Neutrophil (primary cell): ENCODE data around the gene HSPA2.
"Not testable (repeated sequence)": the region's sequence is repeated elsewhere in the genome, so short reads cannot be mapped to it uniquely, and the experiment has no call there.

ENCODE experiments used
- H3K27ac ChIP-seq: fragments of 200-600 bp; sonication (generic); 2 replicates; pipeline ENCODE4 v1.5.1; 2016; ENCODE audit warnings: mild to moderate bottlenecking, moderate library complexity
- H3K27me3 ChIP-seq: fragments of 200-600 bp; sonication (generic); 2 replicates; pipeline ENCODE4 v1.6.0; 2016; ENCODE audit warnings: mild to moderate bottlenecking
- H3K36me3 ChIP-seq: fragments of 200-600 bp; sonication (generic); 2 replicates; pipeline ENCODE4 v1.5.1; 2017
- H3K4me1 ChIP-seq, 2 experiments: fragments of 200-600 bp in 1 of 2; sonication (generic) in 1 of 2; 1 replicate in 1 of 2; 2 replicates in 1 of 2; pipeline versions ENCODE4 v1.5.1 to v1.6.1; 2013 to 2016; ENCODE audit warnings: low read depth in 1 of 2, low read length in 1 of 2, mild to moderate bottlenecking in 1 of 2, moderate library complexity in 1 of 2; ENCODE audit not compliant: control insufficient read depth in 1 of 2, insufficient read depth in 1 of 2
- H3K4me3 ChIP-seq, 2 experiments: fragments of 200-600 bp in 1 of 2; sonication (generic) in 1 of 2; 1 replicate in 1 of 2; 2 replicates in 1 of 2; pipeline ENCODE4 v1.5.1; 2013 to 2016; ENCODE audit warnings: low read depth in 1 of 2, low read length in 1 of 2, mild to moderate bottlenecking in 1 of 2, moderate library complexity in 1 of 2
- H3K9me3 ChIP-seq: fragments of 200-600 bp; sonication (generic); 2 replicates; pipeline ENCODE4 v1.5.1; 2016
- CTCF ChIP-seq: fragments of 200-600 bp; sonication (generic); IDR thresholded peaks from 2 replicates; pipeline ENCODE4 v1.5.1; 2016; ENCODE audit warnings: antibody characterized with exemption

Gene HSPA2

GRCh38 chr14:64509036-64509435 is 31.5 kb upstream of the HSPA2 start:
- Histone ChIP-seq H3K36me3 (no peaks in the 10 kb centered on the region), H3K9me3 (no peaks in the 10 kb centered on the region), H3K27me3 (no peaks in the 10 kb centered on the region), H3K27ac (no peak overlapping the region), H3K4me1 (peaks cover 27 to 45% of the 10 kb centered on the region in 2 experiments), H3K4me3 (no peak overlapping the region)
- no peak for TF ChIP-seq CTCF

- Histone ChIP-seq H3K4me1 (peaks cover 18 to 36% of the 10 kb centered on the region in 2 experiments), H3K27ac (peak overlapping the region; percentile 54), H3K36me3 (no peaks in the 10 kb centered on the region), H3K27me3 (no peaks in the 10 kb centered on the region), H3K4me3 (peak overlapping the region in 1 of 2 experiments; percentile 25), H3K9me3 (no peaks in the 10 kb centered on the region)
- peak; percentile 90 for TF ChIP-seq CTCF
Measured at GRCh38 chr14:64510825-64511671, 29.5 kb upstream of the HSPA2 start.

GRCh38 chr14:64513271-64513670 is 27.3 kb upstream of the HSPA2 start:
- H3K4me1 ChIP-seq, result peaks cover 12 to 23% of the 10 kb centered on the region in 2 experiments
- TF ChIP-seq CTCF, result no peak
- no peaks in the 10 kb centered on the region for H3K27me3 ChIP-seq
- no peak overlapping the region for H3K4me3 ChIP-seq
- H3K36me3 ChIP-seq, result no peaks in the 10 kb centered on the region
- no peaks in the 10 kb centered on the region for H3K9me3 ChIP-seq
- no peak overlapping the region for H3K27ac ChIP-seq

GRCh38 chr14:64515053-64515452 is 25.5 kb upstream of the HSPA2 start:
- TF ChIP-seq CTCF, result no peak
- Histone ChIP-seq H3K36me3 (no peaks in the 10 kb centered on the region), H3K9me3 (no peaks in the 10 kb centered on the region), H3K4me1 (peaks cover 12 to 18% of the 10 kb centered on the region in 2 experiments), H3K4me3 (no peak overlapping the region), H3K27me3 (no peaks in the 10 kb centered on the region), H3K27ac (no peak overlapping the region)

GRCh38 chr14:64516969-64517368 is 23.6 kb upstream of the HSPA2 start:
- H3K4me3 ChIP-seq, result no peak overlapping the region
- H3K9me3 ChIP-seq, result no peaks in the 10 kb centered on the region
- peaks cover 8% of the 10 kb centered on the region for H3K36me3 ChIP-seq
- no peak overlapping the region for H3K27ac ChIP-seq
- peaks cover 0 to 3% of the 10 kb centered on the region in 2 experiments for H3K4me1 ChIP-seq
- TF ChIP-seq CTCF, result no peak
- H3K27me3 ChIP-seq, result no peaks in the 10 kb centered on the region

- not testable (repeated sequence) for H3K27me3 ChIP-seq, H3K27ac ChIP-seq, H3K9me3 ChIP-seq, H3K4me3 ChIP-seq, H3K4me1 ChIP-seq
- peaks cover 15% of the 10 kb centered on the region for H3K36me3 ChIP-seq
Measured at GRCh38 chr14:64517667-64518066, 22.9 kb upstream of the HSPA2 start.
